ENCODE data around the gene PRELID2.

DNA sequence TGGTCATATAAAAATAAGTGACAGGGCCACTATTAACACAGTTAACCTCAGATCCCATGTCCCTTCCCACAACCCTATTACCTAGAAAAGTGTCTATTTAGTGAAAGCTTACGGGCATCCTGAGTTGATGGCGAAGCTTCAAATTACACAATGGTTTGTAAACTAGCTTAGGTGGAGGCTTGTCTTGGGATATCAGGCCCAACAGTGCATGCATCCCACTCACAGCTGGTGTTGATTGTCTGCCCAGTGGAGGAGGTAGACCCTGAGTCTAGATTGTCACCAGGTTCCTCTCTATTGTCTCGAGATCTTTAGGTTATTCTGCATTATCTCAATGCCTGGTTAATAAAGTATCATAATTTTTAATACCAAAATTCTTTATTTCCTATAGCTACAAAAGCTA, 30.4 kb downstream of the PRELID2 start:
- no peak for TF ChIP-seq POLR2AphosphoS5 (IDR thresholded peaks at IDR 0.05)
- TF ChIP-seq, protein P1, sequence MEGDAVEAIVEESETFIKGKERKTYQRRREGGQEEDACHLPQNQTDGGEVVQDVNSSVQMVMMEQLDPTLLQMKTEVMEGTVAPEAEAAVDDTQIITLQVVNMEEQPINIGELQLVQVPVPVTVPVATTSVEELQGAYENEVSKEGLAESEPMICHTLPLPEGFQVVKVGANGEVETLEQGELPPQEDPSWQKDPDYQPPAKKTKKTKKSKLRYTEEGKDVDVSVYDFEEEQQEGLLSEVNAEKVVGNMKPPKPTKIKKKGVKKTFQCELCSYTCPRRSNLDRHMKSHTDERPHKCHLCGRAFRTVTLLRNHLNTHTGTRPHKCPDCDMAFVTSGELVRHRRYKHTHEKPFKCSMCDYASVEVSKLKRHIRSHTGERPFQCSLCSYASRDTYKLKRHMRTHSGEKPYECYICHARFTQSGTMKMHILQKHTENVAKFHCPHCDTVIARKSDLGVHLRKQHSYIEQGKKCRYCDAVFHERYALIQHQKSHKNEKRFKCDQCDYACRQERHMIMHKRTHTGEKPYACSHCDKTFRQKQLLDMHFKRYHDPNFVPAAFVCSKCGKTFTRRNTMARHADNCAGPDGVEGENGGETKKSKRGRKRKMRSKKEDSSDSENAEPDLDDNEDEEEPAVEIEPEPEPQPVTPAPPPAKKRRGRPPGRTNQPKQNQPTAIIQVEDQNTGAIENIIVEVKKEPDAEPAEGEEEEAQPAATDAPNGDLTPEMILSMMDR (IDR thresholded peaks at IDR 0.05): no peak

Data from breast epithelium (tissue), 3 donors.